OCI-LY7 (cell line): ENCODE data around the gene TMEM30B.

Experiments
- EZH2phosphoT487 ChIP-seq: fragments of 200-600 bp; sonication (generic); IDR thresholded peaks from 2 replicates; pipeline ENCODE4 v1.6.1; 2018; ENCODE audit warnings: low read depth, borderline replicate concordance, mild to moderate bottlenecking, mixed run types, antibody characterized with exemption, low read length, moderate library complexity, mixed read lengths
- TF ChIP-seq, protein P1 (sequence below): fragments of 200-600 bp; sonication (generic); conservative IDR thresholded peaks from 2 replicates; pipeline ENCODE4 v1.5.1; 2014; ENCODE audit warnings: mild to moderate bottlenecking, antibody characterized with exemption, low read length, moderate library complexity, mixed read lengths

GRCh38 chr14:61238611-61239245 is 42.4 kb downstream of the TMEM30B start:
- TF ChIP-seq, protein P1, sequence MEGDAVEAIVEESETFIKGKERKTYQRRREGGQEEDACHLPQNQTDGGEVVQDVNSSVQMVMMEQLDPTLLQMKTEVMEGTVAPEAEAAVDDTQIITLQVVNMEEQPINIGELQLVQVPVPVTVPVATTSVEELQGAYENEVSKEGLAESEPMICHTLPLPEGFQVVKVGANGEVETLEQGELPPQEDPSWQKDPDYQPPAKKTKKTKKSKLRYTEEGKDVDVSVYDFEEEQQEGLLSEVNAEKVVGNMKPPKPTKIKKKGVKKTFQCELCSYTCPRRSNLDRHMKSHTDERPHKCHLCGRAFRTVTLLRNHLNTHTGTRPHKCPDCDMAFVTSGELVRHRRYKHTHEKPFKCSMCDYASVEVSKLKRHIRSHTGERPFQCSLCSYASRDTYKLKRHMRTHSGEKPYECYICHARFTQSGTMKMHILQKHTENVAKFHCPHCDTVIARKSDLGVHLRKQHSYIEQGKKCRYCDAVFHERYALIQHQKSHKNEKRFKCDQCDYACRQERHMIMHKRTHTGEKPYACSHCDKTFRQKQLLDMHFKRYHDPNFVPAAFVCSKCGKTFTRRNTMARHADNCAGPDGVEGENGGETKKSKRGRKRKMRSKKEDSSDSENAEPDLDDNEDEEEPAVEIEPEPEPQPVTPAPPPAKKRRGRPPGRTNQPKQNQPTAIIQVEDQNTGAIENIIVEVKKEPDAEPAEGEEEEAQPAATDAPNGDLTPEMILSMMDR, result no peak
- no peak for TF ChIP-seq EZH2phosphoT487
